B cell (primary cell): ENCODE results near the gene ATP1B3.

Source experiments
- EZH2 ChIP-seq: IDR thresholded peaks from 2 replicates; pipeline ENCODE4 v1.6.1; 2012; ENCODE audit warnings: borderline replicate concordance, low read depth, mild to moderate bottlenecking, moderate library complexity, low read length; ENCODE audit not compliant: insufficient read depth, poor library complexity, severe bottlenecking
- TF ChIP-seq, protein P1 (sequence below): fragments of 200-600 bp; IDR thresholded peaks from one replicate; pipeline ENCODE4 v1.8.0; 2022; ENCODE audit warnings: antibody characterized with exemption, mild to moderate bottlenecking

DNA sequence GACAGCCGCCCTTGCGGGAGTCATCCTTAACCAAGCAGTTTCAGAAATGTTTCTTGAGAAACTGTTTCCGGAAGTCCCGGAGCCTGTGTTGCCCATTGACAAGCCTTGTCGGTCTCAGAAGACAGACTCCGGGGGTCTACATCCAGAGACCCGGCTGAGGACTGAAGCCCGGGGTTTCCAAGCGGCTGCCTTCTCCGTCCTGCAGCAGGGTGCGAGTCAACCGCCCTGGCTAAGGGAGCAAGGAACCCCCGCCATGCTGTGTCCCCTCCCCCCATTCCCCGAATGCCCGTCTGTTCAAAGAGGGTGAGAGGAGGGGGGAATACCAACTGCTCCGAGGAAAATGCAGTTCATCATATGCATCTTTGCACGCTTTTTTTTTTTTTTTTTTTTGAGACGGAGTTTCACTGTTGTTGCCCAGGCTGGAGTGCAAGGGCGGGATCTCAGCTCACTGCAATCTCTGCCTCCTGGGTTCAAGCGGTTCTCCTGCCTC is 61.6 kb downstream of the ATP1B3 start:
- no peak for TF ChIP-seq EZH2
- TF ChIP-seq, protein P1, sequence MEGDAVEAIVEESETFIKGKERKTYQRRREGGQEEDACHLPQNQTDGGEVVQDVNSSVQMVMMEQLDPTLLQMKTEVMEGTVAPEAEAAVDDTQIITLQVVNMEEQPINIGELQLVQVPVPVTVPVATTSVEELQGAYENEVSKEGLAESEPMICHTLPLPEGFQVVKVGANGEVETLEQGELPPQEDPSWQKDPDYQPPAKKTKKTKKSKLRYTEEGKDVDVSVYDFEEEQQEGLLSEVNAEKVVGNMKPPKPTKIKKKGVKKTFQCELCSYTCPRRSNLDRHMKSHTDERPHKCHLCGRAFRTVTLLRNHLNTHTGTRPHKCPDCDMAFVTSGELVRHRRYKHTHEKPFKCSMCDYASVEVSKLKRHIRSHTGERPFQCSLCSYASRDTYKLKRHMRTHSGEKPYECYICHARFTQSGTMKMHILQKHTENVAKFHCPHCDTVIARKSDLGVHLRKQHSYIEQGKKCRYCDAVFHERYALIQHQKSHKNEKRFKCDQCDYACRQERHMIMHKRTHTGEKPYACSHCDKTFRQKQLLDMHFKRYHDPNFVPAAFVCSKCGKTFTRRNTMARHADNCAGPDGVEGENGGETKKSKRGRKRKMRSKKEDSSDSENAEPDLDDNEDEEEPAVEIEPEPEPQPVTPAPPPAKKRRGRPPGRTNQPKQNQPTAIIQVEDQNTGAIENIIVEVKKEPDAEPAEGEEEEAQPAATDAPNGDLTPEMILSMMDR, result no peak
